Activated CD8-positive, alpha-beta memory T cell treated with anti-CD3 and anti-CD28 coated beads, Interleukin-2, amount 10 ng/mL, durations not matched to agents 7 days and 5 days (primary cell): Measurements from ENCODE around the gene TGFB1I1. TPM values are rescaled to one million over a fixed set of nuclear protein-coding genes. Genes with fewer than 3 reads are reported as not detected.
A peak's percentile ranks its signal among the peaks of the same experiment; 100 is the strongest.

ENCODE experiments used
- ATAC-seq: fragments of 150-1000 bp; cut with Tn5 transposase; one replicate; pipeline ENCODE4 v1.10.0; 2021; ENCODE audit warnings: moderate library complexity
- CTCF ChIA-PET: fragments of 350-600 bp; sonication (Branson Sonifier 250); formaldehyde crosslinking; loops from one replicate; lab custom pipeline; 2021; ENCODE audit warnings: antibody characterized with exemption; lab: Charles Lee
- DNase-seq: peaks from one replicate; pipeline ENCODE4 v3.0.0-alpha.2; 2020
- H3K27ac Mint-ChIP-seq: one replicate; pipeline ENCODE4 v1.8.0; 2021; ENCODE audit warnings: mild to moderate bottlenecking, mixed read lengths
- H3K27me3 Mint-ChIP-seq: one replicate; pipeline ENCODE4 v1.8.0; 2021; ENCODE audit warnings: mixed read lengths
- H3K36me3 Mint-ChIP-seq: one replicate; pipeline ENCODE4 v1.8.0; 2021; ENCODE audit warnings: mild to moderate bottlenecking, mixed read lengths
- H3K4me1 Mint-ChIP-seq: one replicate; pipeline ENCODE4 v1.8.0; 2021; ENCODE audit warnings: mixed read lengths
- H3K4me3 Mint-ChIP-seq: one replicate; pipeline ENCODE4 v1.8.0; 2021; ENCODE audit warnings: mild to moderate bottlenecking, moderate library complexity, mixed read lengths
- H3K9me3 Mint-ChIP-seq: one replicate; pipeline ENCODE4 v1.8.0; 2022; ENCODE audit warnings: low read depth, mixed read lengths
- total RNA-seq, 2 experiments: library from RNA; stranded (reverse); gene quantifications; one replicate each; pipeline ENCODE4 v1.2.3, GENCODE V29; 2021

Gene TGFB1I1
- total RNA-seq, result 1 to 10 TPM in 1 of 2 experiments, under 1 TPM in 1; 0.67 to 1.0 TPM

GRCh38 chr16:31471875-31472708 is at the start of gene TGFB1I1:
TSS of gene TGFB1I1 (plus strand) at chr16:31472152. CDS start at chr16:31472189, 37 bp downstream.
- ATAC-seq, result no peak
- H3K36me3 Mint-ChIP-seq, result peaks cover 1% of the 10 kb centered on the region
- H3K27me3 Mint-ChIP-seq, result peaks cover 39% of the 10 kb centered on the region
- no peak within 1 kb of the TSS for H3K27ac Mint-ChIP-seq
- peaks cover 25% of the 10 kb centered on the region for H3K4me1 Mint-ChIP-seq
- H3K9me3 Mint-ChIP-seq, result no peaks in the 10 kb centered on the region
- CTCF ChIA-PET, result interaction anchor here (1.9 kb wide), 1 partner anchor 12 kb away, joined by 7 read pairs; no protein-coding TSS in a partner anchor
- DNase-seq, result no peak
- peak within 1 kb of the TSS; percentile 47 for H3K4me3 Mint-ChIP-seq

DNA sequence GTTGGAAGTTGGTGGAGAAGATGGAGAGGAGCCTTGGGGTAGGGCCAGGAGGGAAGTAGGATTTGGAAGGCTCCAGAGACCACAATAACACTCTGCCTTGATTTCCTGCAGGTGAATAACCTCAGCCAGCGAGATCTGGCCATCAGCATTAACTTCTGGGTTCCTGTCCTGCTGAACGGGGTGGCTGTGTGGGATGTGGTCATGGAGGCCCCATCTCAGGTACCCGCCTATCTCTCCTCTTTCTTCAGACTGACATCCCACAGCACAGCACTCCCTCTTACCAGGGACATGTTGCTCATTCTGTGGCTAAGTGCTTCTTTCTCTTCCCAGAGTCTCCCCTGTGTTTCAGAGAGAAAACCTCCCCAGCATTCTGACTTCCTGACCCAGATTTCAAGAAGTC is 48.7 kb upstream of the TGFB1I1 start:
- no peaks in the 10 kb centered on the region for H3K9me3 Mint-ChIP-seq
- H3K4me1 Mint-ChIP-seq, result peaks cover 67% of the 10 kb centered on the region
- H3K27ac Mint-ChIP-seq, result peak overlapping the region; percentile 56
- peaks cover 10% of the 10 kb centered on the region for H3K27me3 Mint-ChIP-seq
- CTCF ChIA-PET, result interaction anchor here (3.9 kb wide), 1 partner anchor 39 kb away, joined by 31 read pairs; no protein-coding TSS in a partner anchor
- no peak for ATAC-seq
- DNase-seq, result peak; percentile 68
- peak overlapping the region; percentile 17 for H3K4me3 Mint-ChIP-seq
- peaks cover 22% of the 10 kb centered on the region for H3K36me3 Mint-ChIP-seq

GRCh38 chr16:31423801-31424200 is 48.2 kb upstream of the TGFB1I1 start:
- CTCF ChIA-PET, result no interaction called here
- H3K27me3 Mint-ChIP-seq, result peaks cover 13% of the 10 kb centered on the region
- H3K9me3 Mint-ChIP-seq, result no peaks in the 10 kb centered on the region
- H3K27ac Mint-ChIP-seq, result peak overlapping the region; percentile 56
- peaks cover 66% of the 10 kb centered on the region for H3K4me1 Mint-ChIP-seq
- ATAC-seq (no peak), DNase-seq (no peak)
- H3K36me3 Mint-ChIP-seq, result peaks cover 19% of the 10 kb centered on the region
- H3K4me3 Mint-ChIP-seq, result no peak overlapping the region

DNA sequence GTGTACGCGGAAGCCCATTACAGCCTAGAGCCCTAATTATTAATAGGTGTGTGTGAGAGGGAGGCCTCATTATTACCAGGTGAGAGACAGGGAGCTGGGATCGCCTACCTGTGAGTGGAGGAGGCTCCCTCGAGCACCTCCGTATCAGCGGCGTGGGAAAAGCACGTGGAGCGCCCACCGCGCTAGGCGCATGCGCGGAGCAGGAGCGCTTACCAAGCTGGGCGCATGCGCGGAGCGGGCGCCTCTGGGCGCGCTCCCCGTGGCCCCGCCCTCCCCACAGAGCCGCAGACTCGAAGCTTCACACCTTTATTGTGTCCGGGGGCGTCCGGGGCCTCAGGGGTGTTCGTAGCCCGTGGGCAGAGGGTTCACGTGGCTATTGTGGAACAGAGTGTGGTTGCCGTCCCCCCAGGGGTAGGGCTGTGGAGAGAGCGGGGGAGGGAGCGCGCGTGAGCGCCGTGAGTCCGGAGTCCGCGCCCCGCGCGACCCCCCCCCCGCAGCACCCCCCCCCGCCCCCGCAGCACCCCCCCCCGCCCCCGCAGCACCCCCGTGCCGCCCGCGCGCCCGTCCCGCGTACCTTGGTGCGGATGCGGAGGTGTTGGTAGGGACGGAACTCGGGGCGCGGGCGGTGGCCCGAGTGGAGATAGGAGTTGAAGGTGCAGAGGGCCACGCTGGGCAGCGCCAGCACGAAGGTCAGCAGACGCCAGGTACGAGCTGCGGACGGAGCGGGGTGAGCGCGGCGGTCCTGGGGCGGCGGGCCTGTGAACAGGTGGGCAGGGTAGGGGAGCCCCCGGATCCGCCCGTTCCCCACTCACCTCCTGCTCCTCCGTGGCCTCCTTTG is 44.3 kb upstream of the TGFB1I1 start:
- peak; percentile 66 for DNase-seq
- Mint-ChIP-seq H3K27ac (no peak overlapping the region), H3K4me1 (peaks cover 57% of the 10 kb centered on the region), H3K4me3 (no peak overlapping the region), H3K9me3 (no peaks in the 10 kb centered on the region), H3K36me3 (peaks cover 13% of the 10 kb centered on the region), H3K27me3 (peaks cover 13% of the 10 kb centered on the region)
- CTCF ChIA-PET, result interaction anchor here (1.5 to 1.9 kb wide), 2 partner anchors 12 to 225 kb away, joined by 4 read pairs; partner anchors contain the start of gene PYCARD
- peak; percentile 51 for ATAC-seq

DNA sequence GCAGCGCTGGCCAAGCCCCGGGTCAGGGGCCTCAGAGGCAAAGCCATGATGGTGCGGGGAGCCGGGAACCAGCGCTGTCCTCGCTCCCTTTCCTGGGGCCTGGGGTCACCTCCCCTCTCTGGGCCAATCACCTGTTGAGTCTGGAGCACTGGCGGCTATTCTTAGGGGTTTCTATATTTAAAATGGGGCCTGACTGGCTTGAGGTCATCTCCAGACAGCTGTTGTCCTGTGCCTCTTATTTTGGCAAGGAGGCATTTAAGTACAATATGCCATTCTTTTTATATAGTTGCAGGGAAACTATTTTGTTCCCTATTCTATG is 43.7 kb upstream of the TGFB1I1 start, which contains the start of gene COX6A2:
COX6A2 (minus strand) TSS at position 82 of the 319 bp plus-strand sequence; CDS start at position 47, 35 bp downstream.
- DNase-seq (no peak), ATAC-seq (no peak)
- Mint-ChIP-seq H3K27me3 (peaks cover 13% of the 10 kb centered on the region), H3K4me3 (no peak within 1 kb of the TSS), H3K9me3 (no peaks in the 10 kb centered on the region), H3K36me3 (peaks cover 13% of the 10 kb centered on the region), H3K27ac (no peak within 1 kb of the TSS), H3K4me1 (peaks cover 51% of the 10 kb centered on the region)
- CTCF ChIA-PET, result interaction anchor here (1.9 to 2.7 kb wide), 2 partner anchors 12 to 15 kb away, joined by 4 to 13 read pairs; partner anchors contain the start of gene ZNF843

DNA sequence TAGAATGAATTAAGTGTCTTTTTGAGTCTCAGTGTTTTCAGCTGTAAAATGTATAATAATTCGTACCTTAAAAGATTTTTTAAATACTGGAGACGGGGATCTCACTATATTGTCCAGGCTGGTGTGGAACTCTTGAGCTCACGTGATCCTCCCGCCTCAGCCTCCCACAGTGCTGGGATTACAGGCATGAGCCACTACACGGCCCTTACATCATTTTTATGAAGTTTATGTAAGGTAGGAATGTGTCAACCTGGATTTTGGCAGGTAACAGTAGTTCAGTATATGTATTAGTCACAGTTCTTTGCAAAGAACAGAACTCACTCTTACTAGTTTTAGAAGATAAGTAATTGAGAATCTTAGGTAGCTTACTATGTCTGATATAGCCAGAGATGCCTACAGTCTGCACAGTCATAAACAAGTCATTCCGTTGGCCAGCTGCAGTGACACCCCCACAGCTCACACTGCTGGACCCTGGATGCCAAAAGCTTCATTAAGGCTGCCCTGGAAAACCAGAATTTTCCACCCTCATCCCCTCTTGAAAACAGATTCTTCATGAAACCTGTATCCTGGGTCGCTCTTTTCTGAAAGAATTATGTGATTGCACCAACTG is 43.2 kb upstream of the TGFB1I1 start:
- Mint-ChIP-seq H3K4me3 (no peak overlapping the region), H3K4me1 (peaks cover 46% of the 10 kb centered on the region), H3K9me3 (no peaks in the 10 kb centered on the region), H3K27ac (no peak overlapping the region), H3K27me3 (peaks cover 13% of the 10 kb centered on the region), H3K36me3 (peaks cover 11% of the 10 kb centered on the region)
- CTCF ChIA-PET, result interaction anchor here (1.8 to 2.7 kb wide), 4 partner anchors 11 to 46 kb away, joined by 4 to 13 read pairs (median 8); partner anchors contain the start of genes ARMC5 and ZNF843
- ATAC-seq (no peak), DNase-seq (no peak)

- H3K27me3 Mint-ChIP-seq, result peaks cover 10% of the 10 kb centered on the region
- ATAC-seq, result no peak
- CTCF ChIA-PET, result interaction anchor here (1.3 to 2.7 kb wide), 4 partner anchors 14 to 83 kb away, joined by 3 to 13 read pairs (median 8); partner anchors contain the start of genes ARMC5 and ZNF843
- no peaks in the 10 kb centered on the region for H3K9me3 Mint-ChIP-seq
- no peak for DNase-seq
- no peak overlapping the region for H3K27ac Mint-ChIP-seq
- peaks cover 40% of the 10 kb centered on the region for H3K4me1 Mint-ChIP-seq
- H3K36me3 Mint-ChIP-seq, result peaks cover 9% of the 10 kb centered on the region
- no peak overlapping the region for H3K4me3 Mint-ChIP-seq
Measured at GRCh38 chr16:31429314-31429713, 42.6 kb upstream of the TGFB1I1 start.

- Mint-ChIP-seq H3K27ac (no peak overlapping the region), H3K9me3 (no peaks in the 10 kb centered on the region), H3K36me3 (peaks cover 7% of the 10 kb centered on the region), H3K27me3 (peaks cover 9% of the 10 kb centered on the region), H3K4me1 (peaks cover 37% of the 10 kb centered on the region), H3K4me3 (no peak overlapping the region)
- CTCF ChIA-PET, result interaction anchor here (1.2 to 2.7 kb wide), 6 partner anchors 9 to 84 kb away, joined by 3 to 13 read pairs (median 5); partner anchors contain the start of genes ARMC5 and ZNF843
- DNase-seq, result no peak
- no peak for ATAC-seq
Measured at GRCh38 chr16:31429796-31430195, 42.2 kb upstream of the TGFB1I1 start.

DNA sequence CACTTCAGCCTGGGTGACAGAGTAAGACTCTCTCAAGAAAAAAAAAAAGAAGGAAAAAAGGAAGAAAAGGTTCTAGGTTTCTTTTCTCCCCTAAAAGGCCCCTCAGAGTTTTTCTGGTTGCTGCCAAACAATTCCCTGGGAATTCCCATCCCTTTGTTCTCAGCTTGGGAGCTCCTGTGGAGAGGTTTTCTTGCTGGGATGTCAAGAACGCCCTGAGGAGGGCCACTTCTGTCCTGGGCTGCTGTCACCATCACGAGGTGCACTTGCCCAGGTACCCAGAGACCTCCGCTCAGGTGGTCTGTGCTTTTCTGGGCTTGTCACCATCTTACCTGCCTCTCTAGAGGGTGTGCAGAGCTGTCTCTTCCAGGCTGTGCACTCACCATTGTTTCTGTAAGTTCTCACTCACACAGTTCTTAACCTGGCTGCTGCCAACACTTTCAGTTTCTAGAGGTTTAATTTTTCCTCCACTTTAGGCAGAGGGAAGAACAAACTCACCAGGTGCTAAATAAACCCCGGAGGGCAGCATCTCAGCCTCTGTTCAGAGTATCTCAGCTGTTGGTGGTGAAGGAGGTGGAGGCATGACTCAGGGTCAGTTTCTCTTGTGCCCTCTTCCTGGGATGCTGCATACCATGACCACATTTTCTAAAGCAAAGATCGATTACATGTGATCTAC is 41.4 kb upstream of the TGFB1I1 start:
- Mint-ChIP-seq H3K27me3 (peaks cover 9% of the 10 kb centered on the region), H3K4me3 (no peak overlapping the region), H3K4me1 (peaks cover 35% of the 10 kb centered on the region), H3K9me3 (no peaks in the 10 kb centered on the region), H3K27ac (peak overlapping the region; percentile 58), H3K36me3 (peaks cover 2% of the 10 kb centered on the region)
- DNase-seq (no peak), ATAC-seq (peak; percentile 54)
- CTCF ChIA-PET, result interaction anchor here (1.0 to 2.7 kb wide), 8 partner anchors 8 to 84 kb away, joined by 3 to 13 read pairs (median 4); partner anchors contain the start of genes ARMC5 and ZNF843

DNA sequence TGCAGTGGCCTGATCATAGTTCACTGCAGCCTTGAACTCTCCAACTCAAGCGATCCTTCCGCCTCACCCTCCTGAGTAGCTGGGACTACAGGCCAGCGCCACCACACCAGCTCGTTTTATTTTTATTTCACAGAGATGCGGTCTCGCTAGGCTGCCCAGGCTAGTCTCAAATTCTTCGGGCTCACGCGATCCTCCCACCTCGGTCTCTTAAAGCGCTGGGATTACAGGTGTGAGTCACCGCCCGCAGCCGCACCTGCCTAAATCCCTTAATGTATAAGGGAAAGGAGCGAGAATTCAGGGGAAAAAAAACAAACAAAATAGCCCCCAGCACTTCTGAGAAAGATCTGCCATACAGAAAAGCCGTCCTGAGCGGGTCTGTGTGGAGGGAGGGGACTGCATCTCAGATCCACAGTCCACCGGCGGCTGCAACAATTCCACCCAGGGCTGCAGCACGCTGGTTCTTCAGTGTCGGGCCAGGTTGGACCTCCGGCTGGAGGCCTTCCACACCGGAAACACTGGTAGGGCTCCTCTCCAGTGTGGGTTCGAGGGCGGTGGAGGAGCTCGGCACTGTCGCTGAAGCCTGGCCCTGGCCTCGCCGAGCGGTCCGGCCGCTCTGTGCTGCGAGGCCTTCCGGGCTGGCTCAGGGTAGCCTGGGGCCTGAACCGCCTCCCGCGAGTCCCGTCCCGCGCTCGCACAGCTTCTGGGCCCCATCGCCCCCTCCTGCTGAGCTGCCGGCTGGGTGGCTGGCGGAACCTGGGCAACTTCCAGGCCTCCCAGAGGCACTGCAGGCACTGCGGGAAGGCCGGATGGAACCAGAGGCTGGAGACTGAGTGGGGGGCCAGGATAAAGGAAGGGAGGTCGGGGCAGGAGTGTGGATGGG is 36.4 kb upstream of the TGFB1I1 start:
- H3K4me3 Mint-ChIP-seq, result no peak overlapping the region
- CTCF ChIA-PET, result no interaction called here
- no peaks in the 10 kb centered on the region for H3K9me3 Mint-ChIP-seq
- H3K27me3 Mint-ChIP-seq, result no peaks in the 10 kb centered on the region
- H3K27ac Mint-ChIP-seq, result no peak overlapping the region
- H3K36me3 Mint-ChIP-seq, result no peaks in the 10 kb centered on the region
- no peak for DNase-seq
- no peak for ATAC-seq
- peaks cover 26% of the 10 kb centered on the region for H3K4me1 Mint-ChIP-seq

DNA sequence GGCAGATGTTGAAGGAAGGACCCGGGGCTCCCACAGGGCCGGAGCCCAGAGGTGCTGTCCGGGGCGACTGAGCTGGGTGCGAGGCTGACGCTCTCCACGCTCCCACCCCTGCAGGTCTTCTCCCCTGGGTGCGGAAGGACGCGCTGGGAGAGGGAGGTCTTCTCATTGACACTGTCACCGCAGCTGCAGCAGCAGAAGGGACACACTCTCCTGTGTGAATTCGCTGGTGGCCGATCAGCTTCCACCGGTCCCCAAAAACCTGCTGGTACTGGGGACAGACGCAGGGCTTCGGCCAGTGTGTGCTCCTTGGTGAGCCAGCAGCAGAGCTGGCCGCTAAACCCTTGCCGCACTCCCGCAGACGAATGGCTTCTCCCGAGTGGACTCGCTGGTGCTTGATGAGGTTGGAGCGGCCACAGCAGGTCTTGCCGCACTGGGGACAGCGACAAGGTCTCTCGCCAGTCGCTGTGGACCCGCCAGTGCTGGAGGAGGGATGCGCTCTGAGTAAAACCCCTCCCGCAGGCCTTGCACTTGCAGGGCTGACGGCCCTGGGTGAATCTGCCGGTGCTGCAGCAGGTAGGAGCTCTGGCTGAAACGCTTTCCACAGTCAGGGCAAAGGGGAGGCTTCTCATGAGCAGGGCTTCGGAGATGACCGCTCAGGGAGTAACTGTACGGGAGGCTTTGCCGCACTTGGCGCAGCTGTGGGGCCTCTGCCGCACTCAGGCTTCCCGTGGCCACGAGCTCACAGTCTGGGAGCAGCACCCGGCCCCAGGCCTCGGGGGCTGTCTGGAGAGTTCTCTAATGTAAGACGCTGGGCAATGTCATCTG is 35.5 kb upstream of the TGFB1I1 start:
- CTCF ChIA-PET, result no interaction called here
- Mint-ChIP-seq H3K9me3 (no peaks in the 10 kb centered on the region), H3K4me1 (peaks cover 25% of the 10 kb centered on the region), H3K36me3 (no peaks in the 10 kb centered on the region), H3K4me3 (no peak overlapping the region), H3K27ac (no peak overlapping the region), H3K27me3 (no peaks in the 10 kb centered on the region)
- DNase-seq (no peak), ATAC-seq (no peak)
